ENCODE data around the gene RIMS4. TPM values are rescaled to one million over a fixed set of nuclear protein-coding genes. Genes with fewer than 3 reads are reported as not detected.

The RIMS4 gene
- total and polyA plus RNA-seq, 10 of the 15 experiments (the other 5 are each of a cell fraction or from before 2014, with no cell fraction given) = under 0.01 to 0.07 (median 0.05) TPM; not detected in 5

DNA sequence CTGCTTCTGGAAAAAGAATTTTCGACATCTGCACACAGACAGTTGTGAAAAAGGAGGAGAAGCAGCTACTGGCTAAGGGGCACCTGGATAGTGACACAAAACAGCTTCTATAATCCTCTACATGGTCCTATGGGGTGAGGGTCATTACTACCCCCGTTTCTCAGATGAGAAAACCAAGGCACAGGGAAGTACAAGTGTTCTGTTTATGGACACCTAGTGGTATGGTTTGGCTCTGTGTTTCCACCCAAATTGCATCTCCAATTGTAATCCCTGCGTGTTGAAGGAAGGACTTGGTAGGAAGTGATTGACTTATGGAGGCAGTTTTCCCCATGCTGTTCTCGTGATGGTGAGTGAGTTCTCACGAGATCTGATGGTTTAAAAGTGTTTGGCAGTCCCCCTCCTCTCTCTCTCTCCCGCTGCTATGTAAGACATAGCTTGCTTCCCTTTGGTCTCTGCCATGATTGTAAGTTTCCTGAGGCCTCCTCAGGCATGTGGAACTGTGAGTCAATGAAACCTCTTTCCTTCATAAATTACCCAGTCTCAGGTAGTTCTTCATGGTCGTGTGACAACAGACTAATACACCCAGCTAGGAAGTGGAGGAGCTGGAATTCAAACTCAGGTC is 67.2 kb downstream of the RIMS4 start (continued):
- TF ChIP-seq IRF3 (IDR thresholded peaks at IDR 0.05) (no peak), SIX5 (IDR thresholded peaks at IDR 0.05; ENCODE audit: low read depth, low read length, severe bottlenecking) (no peak), YBX1 (IDR thresholded peaks at IDR 0.05) (no peak), PRDM15 (CRISPR knock-in tag; IDR thresholded peaks at IDR 0.05) (no peak), E2F4 (IDR thresholded peaks at IDR 0.05; ENCODE audit: low read depth, low read length) (no peak), HDAC2 (IDR thresholded peaks at IDR 0.05) (no peak), ZBED1 (IDR thresholded peaks at IDR 0.05; ENCODE audit: borderline replicate concordance) (no peak)
